GM03348 (cell line): ENCODE data around the gene PRKCA.
"Not testable (repeated sequence)": the region's sequence is repeated elsewhere in the genome, so short reads cannot be mapped to it uniquely, and the experiment has no call there.

ENCODE experiments used
- DNase-seq: peaks from one replicate; pipeline ENCODE4 v3.0.0; 2012; ENCODE audit warnings: low spot score

PRKCA gene

GRCh38 chr17:66301864-66302741, at the start of gene PRKCA:
Gene PRKCA, plus strand, starts transcription at chr17:66302613.
- DNase-seq: peak; percentile 95

- DNase-seq: not testable (repeated sequence)
These were observed 49.0 kb upstream of the PRKCA start for GRCh38 chr17:66253458-66253857.

- DNase-seq: peak; percentile 77
These were observed 47.3 kb upstream of the PRKCA start for GRCh38 chr17:66255112-66255511.

- DNase-seq: no peak
These were observed 46.9 kb upstream of the PRKCA start for GRCh38 chr17:66255527-66255971.

GRCh38 chr17:66260275-66260674, 42.1 kb upstream of the PRKCA start:
- no peak for DNase-seq

GRCh38 chr17:66260688-66261087, 41.7 kb upstream of the PRKCA start:
- DNase-seq: no peak

- DNase-seq: no peak
These were observed 39.6 kb upstream of the PRKCA start for GRCh38 chr17:66262767-66263166.

- no peak for DNase-seq
These were observed 37.7 kb upstream of the PRKCA start for GRCh38 chr17:66264696-66265095.

- DNase-seq: peak; percentile 85
These were observed 34.0 kb upstream of the PRKCA start for GRCh38 chr17:66268247-66268927.

GRCh38 chr17:66270106-66270505, 32.3 kb upstream of the PRKCA start:
- DNase-seq: no peak

GRCh38 chr17:66271512-66271911, 30.9 kb upstream of the PRKCA start:
- no peak for DNase-seq

- DNase-seq: peak; percentile 79
These were observed 29.4 kb upstream of the PRKCA start for GRCh38 chr17:66272811-66273585.

GRCh38 chr17:66273586-66273848, 28.9 kb upstream of the PRKCA start:
- DNase-seq: no peak

- DNase-seq: peak; percentile 84
These were observed 26.8 kb upstream of the PRKCA start for GRCh38 chr17:66275651-66276050.

GRCh38 chr17:66276328-66276937, 26.0 kb upstream of the PRKCA start:
- no peak for DNase-seq

- DNase-seq: no peak
These were observed 25.2 kb upstream of the PRKCA start for GRCh38 chr17:66277191-66277590.

GRCh38 chr17:66281661-66282369, 20.6 kb upstream of the PRKCA start:
- no peak for DNase-seq

GRCh38 chr17:66283296-66283934, 19.0 kb upstream of the PRKCA start:
- no peak for DNase-seq

- no peak for DNase-seq
These were observed 18.4 kb upstream of the PRKCA start for GRCh38 chr17:66283971-66284370.

- DNase-seq: no peak
These were observed 17.3 kb upstream of the PRKCA start for GRCh38 chr17:66285149-66285548.

GRCh38 chr17:66287911-66288310, 14.5 kb upstream of the PRKCA start:
- DNase-seq: no peak
